H9 (cell line): Measurements from ENCODE around the gene KIF15. TPM values are rescaled to one million over a fixed set of nuclear protein-coding genes. Genes with fewer than 3 reads are reported as not detected.

Experiments
- DNase-seq: peaks from one replicate; pipeline ENCODE4 v3.0.0-alpha.2; 2017
- H2AFZ ChIP-seq: one replicate; pipeline ENCODE4 v1.6.1; 2013; ENCODE audit warnings: mild to moderate bottlenecking, low read length, control low read depth, moderate library complexity
- H2AK5ac ChIP-seq: 2 replicates; pipeline ENCODE4 v1.6.1; 2013; ENCODE audit warnings: low read length, control low read depth, mixed read lengths; ENCODE audit not compliant: insufficient read length
- H2BK120ac ChIP-seq: one replicate; pipeline ENCODE4 v1.6.1; 2013; ENCODE audit warnings: low read depth, mild to moderate bottlenecking, low read length, control low read depth, inconsistent platforms; ENCODE audit not compliant: poor library complexity, severe bottlenecking
- H2BK12ac ChIP-seq: 2 replicates; pipeline ENCODE4 v1.6.1; 2013; ENCODE audit warnings: low read length, control low read depth, mixed read lengths, low read depth; ENCODE audit not compliant: insufficient read length
- H2BK15ac ChIP-seq: 2 replicates; pipeline ENCODE4 v1.6.1; 2013; ENCODE audit warnings: low read depth, low read length, control low read depth
- H2BK20ac ChIP-seq: one replicate; pipeline ENCODE4 v1.6.1; 2013; ENCODE audit warnings: low read depth, mild to moderate bottlenecking, low read length, control low read depth, inconsistent platforms; ENCODE audit not compliant: poor library complexity, severe bottlenecking
- H2BK5ac ChIP-seq: 2 replicates; pipeline ENCODE4 v1.6.1; 2013; ENCODE audit warnings: low read length, control low read depth, mixed read lengths; ENCODE audit not compliant: insufficient read length
- H3K14ac ChIP-seq: 2 replicates; pipeline ENCODE4 v1.6.1; 2013; ENCODE audit warnings: low read length, control low read depth; ENCODE audit not compliant: insufficient read depth
- H3K18ac ChIP-seq: 2 replicates; pipeline ENCODE4 v1.6.1; 2013; ENCODE audit warnings: low read depth, mild to moderate bottlenecking, mixed read lengths, low read length, control low read depth; ENCODE audit not compliant: insufficient read length
- H3K23ac ChIP-seq: 2 replicates; pipeline ENCODE4 v1.6.1; 2013; ENCODE audit warnings: low read length, control low read depth, mixed read lengths, low read depth; ENCODE audit not compliant: insufficient read length
- H3K23me2 ChIP-seq: 2 replicates; pipeline ENCODE4 v1.6.1; 2013; ENCODE audit warnings: low read depth, mild to moderate bottlenecking, mixed read lengths, low read length, control low read depth; ENCODE audit not compliant: insufficient read length, poor library complexity, severe bottlenecking
- H3K27ac ChIP-seq: 2 replicates; pipeline ENCODE4 v1.5.1; 2013; ENCODE audit warnings: low read length, control low read depth, mixed read lengths, low read depth; ENCODE audit not compliant: insufficient read length
- H3K27me3 ChIP-seq: 2 replicates; pipeline ENCODE4 v1.6.1; 2013; ENCODE audit warnings: low read length, control low read depth, inconsistent platforms; ENCODE audit not compliant: insufficient read depth
- H3K4ac ChIP-seq: 2 replicates; pipeline ENCODE4 v1.6.1; 2013; ENCODE audit warnings: low read depth, mild to moderate bottlenecking, control low read depth, inconsistent platforms, low read length, moderate library complexity
- H3K4me1 ChIP-seq: 2 replicates; pipeline ENCODE4 v1.6.1; 2013; ENCODE audit warnings: low read length, control low read depth, inconsistent platforms; ENCODE audit not compliant: insufficient read depth
- H3K4me2 ChIP-seq: 2 replicates; pipeline ENCODE4 v1.6.1; 2013; ENCODE audit warnings: low read length, control low read depth, mixed read lengths; ENCODE audit not compliant: insufficient read length, insufficient read depth
- H3K56ac ChIP-seq: 2 replicates; pipeline ENCODE4 v1.6.1; 2013; ENCODE audit warnings: low read depth, mild to moderate bottlenecking, mixed read lengths, low read length, control low read depth; ENCODE audit not compliant: insufficient read length
- H3K79me1 ChIP-seq: 2 replicates; pipeline ENCODE4 v1.6.1; 2013; ENCODE audit warnings: low read depth, mild to moderate bottlenecking, moderate library complexity, low read length, control low read depth, inconsistent platforms; ENCODE audit not compliant: insufficient read depth, poor library complexity, severe bottlenecking
- H3K79me2 ChIP-seq: 2 replicates; pipeline ENCODE4 v1.6.1; 2013; ENCODE audit warnings: low read length, control low read depth, inconsistent platforms; ENCODE audit not compliant: insufficient read depth
- H3K9ac ChIP-seq: 2 replicates; pipeline ENCODE4 v1.6.1; 2013; ENCODE audit warnings: low read length, control low read depth, mixed read lengths; ENCODE audit not compliant: insufficient read length; ENCODE audit errors: extremely low read depth
- H3K9me3 ChIP-seq: one replicate; pipeline ENCODE4 v1.6.1; 2013; ENCODE audit warnings: low read depth, low read length, inconsistent platforms; ENCODE audit not compliant: control insufficient read depth
- H3T11ph ChIP-seq: one replicate; pipeline ENCODE4 v1.6.1; 2013; ENCODE audit warnings: mild to moderate bottlenecking, low read length, control low read depth, inconsistent platforms
- H4K20me1 ChIP-seq: one replicate; pipeline ENCODE4 v1.6.1; 2013; ENCODE audit not compliant: control insufficient read depth, insufficient read length, insufficient read depth
- H4K5ac ChIP-seq: 2 replicates; pipeline ENCODE4 v1.6.1; 2013; ENCODE audit warnings: low read depth, mild to moderate bottlenecking, mixed read lengths, low read length, control low read depth; ENCODE audit not compliant: insufficient read length
- H4K8ac ChIP-seq: replicated peaks from 2 replicates; pipeline ENCODE4 v1.6.1; 2013; ENCODE audit warnings: low read length, control low read depth, mixed read lengths, low read depth; ENCODE audit not compliant: insufficient read length
- H4K91ac ChIP-seq: 2 replicates; pipeline ENCODE4 v1.6.1; 2013; ENCODE audit warnings: low read depth, mild to moderate bottlenecking, moderate library complexity, mixed read lengths, low read length, control low read depth; ENCODE audit not compliant: insufficient read length
- H3K27ac Mint-ChIP-seq, 3 experiments: 2 replicates in 2 of 3; 3 replicates in 1 of 3; pipeline ENCODE4 v1.8.0; 2020 to 2021; ENCODE audit warnings: mixed read lengths in 3 of 3, mild to moderate bottlenecking in 1 of 3, moderate library complexity in 1 of 3
- H3K27me3 Mint-ChIP-seq: 2 replicates; pipeline ENCODE4 v1.8.0; 2021; ENCODE audit warnings: low read depth, mild to moderate bottlenecking, moderate library complexity, mixed read lengths
- H3K36me3 Mint-ChIP-seq, 3 experiments: 2 replicates in 2 of 3; 3 replicates in 1 of 3; pipeline ENCODE4 v1.8.0; 2020 to 2021; ENCODE audit warnings: low read depth in 3 of 3, mixed read lengths in 3 of 3; ENCODE audit not compliant: insufficient read depth in 1 of 3
- H3K4me1 Mint-ChIP-seq, 2 experiments: 2 replicates each; pipeline ENCODE4 v1.8.0; 2020; ENCODE audit warnings: mixed read lengths in 2 of 2
- H3K4me3 Mint-ChIP-seq, 2 experiments: 2 replicates in 1 of 2; 3 replicates in 1 of 2; pipeline ENCODE4 v1.8.0; 2020 to 2021; ENCODE audit warnings: mild to moderate bottlenecking in 2 of 2, mixed read lengths in 2 of 2, moderate library complexity in 1 of 2
- H3K9me3 Mint-ChIP-seq, 2 experiments: 2 replicates in 1 of 2; 3 replicates in 1 of 2; pipeline ENCODE4 v1.8.0; 2020; ENCODE audit warnings: mild to moderate bottlenecking in 2 of 2, mixed read lengths in 2 of 2, moderate library complexity in 1 of 2
- CTCF ChIP-seq: fragments of 200-600 bp; sonication (generic); conservative IDR thresholded peaks from 3 replicates; pipeline ENCODE4 v1.8.0; 2021; ENCODE audit warnings: antibody characterized with exemption, mild to moderate bottlenecking
- WGBS: extraction: QIAGEN DNeasy Blood & Tissue Kit; methylation state at CpG from one replicate; pipeline ENCODE4 v1.1.7; 2013; ENCODE audit warnings: missing lambda C conversion rate, low lambda C conversion rate, mixed read lengths; ENCODE audit not compliant: insufficient read length; ENCODE audit errors: extremely low coverage; 5-methylcytosine and 5-hydroxymethylcytosine counted together
- total RNA-seq: library from RNA; stranded (reverse); gene quantifications from 2 replicates; pipeline ENCODE4 v1.2.1, GENCODE V29; 2021

The KIF15 gene
- total RNA-seq, 1 experiment from 2014 or later = 25.0 TPM

DNA sequence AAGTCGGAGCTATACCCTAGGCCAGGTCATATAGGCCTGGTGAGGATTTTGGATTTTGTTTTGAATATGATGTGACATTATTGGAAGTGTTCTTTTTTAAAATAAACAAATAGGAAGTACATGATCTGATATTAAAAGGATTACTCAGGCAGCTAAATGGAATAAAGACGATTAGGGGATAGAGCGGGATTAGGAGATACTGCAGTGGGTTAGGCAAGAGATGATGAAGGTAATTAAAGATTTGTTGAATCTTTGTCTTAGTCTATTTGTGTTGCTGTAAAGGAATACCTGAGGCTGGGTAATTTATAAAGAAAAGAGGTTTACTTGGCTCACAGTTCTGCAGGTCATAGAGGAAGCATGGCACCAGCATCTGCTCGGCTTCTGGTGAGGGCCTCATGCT lies 21.3 kb downstream of the KIF15 start:
- Histone ChIP-seq H3K56ac (no peak overlapping the region), H3K79me1 (no peaks in the 10 kb centered on the region), H3K27ac (no peak overlapping the region), H3T11ph (no peak overlapping the region), H2AK5ac (no peak overlapping the region), H2BK5ac (no peak overlapping the region), H3K14ac (no peak overlapping the region), H3K23me2 (no peaks in the 10 kb centered on the region), H3K18ac (no peak overlapping the region), H3K79me2 (no peaks in the 10 kb centered on the region), H2BK12ac (no peak overlapping the region), H4K5ac (no peak overlapping the region), H3K9me3 (no peaks in the 10 kb centered on the region), H4K8ac (no peak overlapping the region), H2BK120ac (no peak overlapping the region), H3K23ac (no peak overlapping the region), H3K4me1 (no peaks in the 10 kb centered on the region), H3K4ac (no peak overlapping the region), H2BK15ac (no peak overlapping the region), H2BK20ac (no peak overlapping the region), H2AFZ (no peak overlapping the region), H3K9ac (no peak overlapping the region), H4K20me1 (no peaks in the 10 kb centered on the region), H3K27me3 (no peaks in the 10 kb centered on the region), H3K4me2 (no peak overlapping the region), H4K91ac (no peak overlapping the region)
- H3K27me3 Mint-ChIP-seq = no peaks in the 10 kb centered on the region
- DNase-seq = no peak
- H3K9me3 Mint-ChIP-seq = no peaks in the 10 kb centered on the region
- no peak overlapping the region for H3K4me3 Mint-ChIP-seq
- H3K27ac Mint-ChIP-seq = peak overlapping the region in 1 of 3 experiments; percentile 40; a peak in 2 of 7 replicates
- TF ChIP-seq CTCF = no peak
- H3K4me1 Mint-ChIP-seq = no peaks in the 10 kb centered on the region
- peaks cover 28 to 65% (median 56%) of the 10 kb centered on the region in 3 experiments for H3K36me3 Mint-ChIP-seq
- WGBS = 100% methylated on average over 1 of the region's 4 CpGs
